A549 (cell line): ENCODE results near the gene OGFOD2.

Source experiments
- ESRRA ChIP-seq: fragments of 150-350 bp; IDR thresholded peaks from 2 replicates; pipeline ENCODE4 v1.6.1; 2014; ENCODE audit warnings: mild to moderate bottlenecking, low read length, borderline replicate concordance
- TF ChIP-seq, protein P1 (sequence below): fragments of >200 bp; sonication (Bioruptor Twin); formaldehyde crosslinking; IDR thresholded peaks from 3 replicates; pipeline ENCODE4 v1.5.1; 2016

DNA sequence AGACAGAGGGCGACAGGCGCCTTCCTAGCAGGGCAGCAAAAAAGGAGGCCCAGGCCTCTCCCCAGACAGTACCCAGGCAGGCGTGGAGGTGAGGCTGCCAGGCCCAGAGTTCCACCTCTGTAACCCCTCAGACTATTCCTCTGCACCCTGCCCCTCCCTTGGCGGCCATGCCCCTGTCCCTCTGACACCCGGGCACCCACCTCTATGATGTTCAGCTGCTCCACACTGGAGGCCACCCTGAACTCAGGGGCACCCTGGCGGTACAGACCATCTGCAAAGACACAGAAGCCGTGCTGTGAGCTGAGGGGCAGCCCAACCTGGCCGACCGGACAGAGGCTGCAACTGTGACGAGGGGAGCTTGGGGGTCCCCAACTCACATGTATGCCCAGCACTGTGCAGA, 25.5 kb downstream of the OGFOD2 start:
- TF ChIP-seq, protein P1, sequence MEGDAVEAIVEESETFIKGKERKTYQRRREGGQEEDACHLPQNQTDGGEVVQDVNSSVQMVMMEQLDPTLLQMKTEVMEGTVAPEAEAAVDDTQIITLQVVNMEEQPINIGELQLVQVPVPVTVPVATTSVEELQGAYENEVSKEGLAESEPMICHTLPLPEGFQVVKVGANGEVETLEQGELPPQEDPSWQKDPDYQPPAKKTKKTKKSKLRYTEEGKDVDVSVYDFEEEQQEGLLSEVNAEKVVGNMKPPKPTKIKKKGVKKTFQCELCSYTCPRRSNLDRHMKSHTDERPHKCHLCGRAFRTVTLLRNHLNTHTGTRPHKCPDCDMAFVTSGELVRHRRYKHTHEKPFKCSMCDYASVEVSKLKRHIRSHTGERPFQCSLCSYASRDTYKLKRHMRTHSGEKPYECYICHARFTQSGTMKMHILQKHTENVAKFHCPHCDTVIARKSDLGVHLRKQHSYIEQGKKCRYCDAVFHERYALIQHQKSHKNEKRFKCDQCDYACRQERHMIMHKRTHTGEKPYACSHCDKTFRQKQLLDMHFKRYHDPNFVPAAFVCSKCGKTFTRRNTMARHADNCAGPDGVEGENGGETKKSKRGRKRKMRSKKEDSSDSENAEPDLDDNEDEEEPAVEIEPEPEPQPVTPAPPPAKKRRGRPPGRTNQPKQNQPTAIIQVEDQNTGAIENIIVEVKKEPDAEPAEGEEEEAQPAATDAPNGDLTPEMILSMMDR: no peak
- TF ChIP-seq ESRRA: no peak
